HG03442 (cell line): ENCODE data around the gene VAX1.

Experiments used
- ATAC-seq: cut with Tn5 transposase; IDR thresholded peaks from one replicate; pipeline ENCODE4 v1.9.1; 2021; ENCODE audit warnings: mild to moderate bottlenecking, moderate library complexity; ENCODE audit not compliant: unreplicated experiment

The VAX1 gene

GRCh38 chr10:117164592-117165537, 26.8 kb upstream of the VAX1 start:
- ATAC-seq = no peak

GRCh38 chr10:117163954-117164548, 26.0 kb upstream of the VAX1 start:
- no peak for ATAC-seq

- no peak for ATAC-seq
Observed at GRCh38 chr10:117163061-117163953, 25.2 kb upstream of the VAX1 start.

GRCh38 chr10:117162093-117163060, 24.3 kb upstream of the VAX1 start:
- ATAC-seq = no peak

- no peak for ATAC-seq
Observed at GRCh38 chr10:117161386-117162033, 23.4 kb upstream of the VAX1 start.

GRCh38 chr10:117160567-117160966, 22.5 kb upstream of the VAX1 start:
- no peak for ATAC-seq

- ATAC-seq = no peak
Observed at GRCh38 chr10:117159390-117159789, 21.3 kb upstream of the VAX1 start.

GRCh38 chr10:117158297-117158696, 20.2 kb upstream of the VAX1 start:
- no peak for ATAC-seq

GRCh38 chr10:117152668-117153067, 14.6 kb upstream of the VAX1 start:
- no peak for ATAC-seq

GRCh38 chr10:117148284-117148683, 10.2 kb upstream of the VAX1 start:
- ATAC-seq = no peak

GRCh38 chr10:117145019-117145418, 6.9 kb upstream of the VAX1 start:
- ATAC-seq = no peak

- ATAC-seq = no peak
Observed at GRCh38 chr10:117143103-117143823, 5.2 kb upstream of the VAX1 start.

GRCh38 chr10:117140525-117140902, 2.4 kb upstream of the VAX1 start:
- ATAC-seq = no peak

- ATAC-seq = no peak
Observed at GRCh38 chr10:117139581-117140524, 1.8 kb upstream of the VAX1 start.

- ATAC-seq = no peak
Observed at GRCh38 chr10:117138838-117139580, 939 bp upstream of the VAX1 start.

GRCh38 chr10:117137031-117137910, 799 bp downstream of the VAX1 start:
- no peak for ATAC-seq
